GM12801 (cell line): ENCODE measurements around the gene OR7D2.

Source experiments
- CTCF ChIP-seq: IDR thresholded peaks from one replicate; pipeline ENCODE4 v1.5.1; 2011; ENCODE audit warnings: control low read depth; ENCODE audit not compliant: insufficient read length; ENCODE audit errors: extremely low read depth

OR7D2 gene

GRCh38 chr19:9165261-9165660 is 13.5 kb upstream of the OR7D2 start:
- TF ChIP-seq CTCF = no peak

DNA sequence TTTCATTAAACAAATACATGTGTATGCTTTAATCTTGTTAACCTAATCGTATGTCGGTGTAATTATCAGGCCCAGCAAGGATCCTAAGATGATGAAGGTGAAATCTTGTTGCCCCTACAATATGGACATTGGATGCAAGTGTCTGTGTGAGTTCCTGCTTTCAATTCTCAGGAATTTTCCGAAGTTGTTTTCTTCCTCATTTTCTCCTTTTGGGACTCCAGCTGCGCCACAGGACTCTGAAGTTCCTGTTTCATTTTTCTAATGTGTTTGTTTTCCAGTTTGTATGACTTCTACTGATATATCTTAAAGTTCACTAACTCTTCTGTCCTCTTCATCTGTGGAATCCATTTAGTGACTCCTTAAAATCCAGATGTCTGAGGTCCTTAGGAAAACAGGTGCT is 11.9 kb upstream of the OR7D2 start:
- no peak for TF ChIP-seq CTCF

DNA sequence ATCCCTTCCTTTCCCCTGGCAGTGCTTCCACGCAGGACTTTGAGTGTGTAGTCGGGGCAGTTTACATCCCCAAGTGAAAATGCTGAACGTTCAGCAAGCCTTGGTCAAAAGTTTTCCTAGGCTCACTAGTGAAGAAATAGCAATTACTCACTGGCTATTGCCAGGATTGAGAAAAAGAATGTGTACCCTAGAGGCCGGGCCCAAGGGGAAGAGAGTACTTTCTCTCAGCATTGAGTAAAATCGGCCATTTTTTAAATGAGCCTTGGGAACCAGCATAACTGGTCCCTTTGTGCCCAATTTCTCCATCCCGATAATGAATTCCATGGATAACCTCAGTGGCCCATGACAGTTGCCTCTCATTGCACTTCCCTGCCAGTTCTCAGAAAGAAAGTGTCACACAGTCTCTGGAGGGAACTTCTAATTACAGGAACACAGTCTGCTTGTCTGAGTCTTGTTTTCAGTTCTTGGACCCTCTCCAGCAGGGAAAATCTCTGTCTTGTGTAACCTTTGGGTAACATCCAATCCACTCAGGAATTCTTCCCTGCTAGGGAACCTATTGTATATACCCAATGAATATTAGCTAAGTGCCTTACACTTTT is 7.3 kb upstream of the OR7D2 start:
- TF ChIP-seq CTCF = no peak

GRCh38 chr19:9175326-9175725 is 3.5 kb upstream of the OR7D2 start:
- no peak for TF ChIP-seq CTCF

- TF ChIP-seq CTCF = no peak
Observed at GRCh38 chr19:9183000-9183399, 4.2 kb downstream of the OR7D2 start.

- no peak for TF ChIP-seq CTCF
Observed at GRCh38 chr19:9187191-9187590, 8.4 kb downstream of the OR7D2 start.

DNA sequence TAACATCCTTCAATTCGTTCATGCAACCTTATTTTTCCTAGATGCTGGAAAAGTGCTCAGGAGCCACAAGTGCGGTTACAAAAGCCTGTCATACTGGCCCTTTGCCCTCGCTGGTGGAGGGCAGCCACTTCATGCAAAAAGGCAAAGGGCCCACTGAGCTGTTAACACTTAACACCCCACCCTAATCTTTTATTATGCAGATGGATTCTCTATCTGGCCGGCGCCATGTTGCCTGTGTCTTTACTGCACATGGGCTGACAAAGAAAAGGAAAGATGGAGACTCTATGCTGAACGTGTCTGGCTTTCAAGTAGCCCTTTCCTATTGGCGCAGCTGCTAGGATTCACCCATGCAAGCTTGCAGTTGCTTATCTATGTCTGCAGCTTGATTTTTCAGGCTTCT is 10.8 kb downstream of the OR7D2 start:
- no peak for TF ChIP-seq CTCF
